Duodenal mucosa (tissue), 2 donors: ENCODE measurements around the gene SLC8A3.

ENCODE experiments used
- H3K27ac ChIP-seq: one replicate; pipeline ENCODE4 v1.7.0; 2013; ENCODE audit warnings: low read depth, low read length
- H3K27me3 ChIP-seq, 2 donors: one replicate each; pipeline ENCODE4 v1.7.0; 2013; ENCODE audit warnings: low read length in 2 of 2, control low read depth in 1 of 2; ENCODE audit not compliant: insufficient read depth in 2 of 2, control insufficient read depth in 1 of 2
- H3K36me3 ChIP-seq, 2 donors: one replicate each; pipeline ENCODE4 v1.7.0; 2013; ENCODE audit warnings: low read length in 2 of 2, control low read depth in 1 of 2; ENCODE audit not compliant: insufficient read depth in 2 of 2, control insufficient read depth in 1 of 2
- H3K4me1 ChIP-seq, 2 donors: one replicate each; pipeline ENCODE4 v1.7.0; 2013; ENCODE audit warnings: low read length in 2 of 2, control low read depth in 1 of 2; ENCODE audit not compliant: insufficient read depth in 2 of 2, control insufficient read depth in 1 of 2
- H3K4me3 ChIP-seq, 2 donors: one replicate each; pipeline ENCODE4 v1.7.0; 2013; ENCODE audit warnings: low read length in 2 of 2, low read depth in 1 of 2
- H3K9ac ChIP-seq, 2 donors: one replicate each; pipeline ENCODE4 v1.7.0; 2013; ENCODE audit warnings: low read length in 2 of 2, low read depth in 1 of 2
- H3K9me3 ChIP-seq, 2 donors: one replicate each; pipeline ENCODE4 v1.7.0; 2013; ENCODE audit warnings: low read length in 2 of 2, control low read depth in 1 of 2; ENCODE audit not compliant: control insufficient read depth in 1 of 2

Gene SLC8A3

GRCh38 chr14:70080076-70080475 is 108.7 kb downstream of the SLC8A3 start:
- H3K4me1 ChIP-seq: no peaks in the 10 kb centered on the region
- no peak overlapping the region for H3K27ac ChIP-seq
- no peaks in the 10 kb centered on the region for H3K9me3 ChIP-seq
- no peaks in the 10 kb centered on the region for H3K36me3 ChIP-seq
- H3K27me3 ChIP-seq: peaks cover 0 to 5% of the 10 kb centered on the region in 2 donors
- H3K9ac ChIP-seq: no peak overlapping the region
- H3K4me3 ChIP-seq: no peak overlapping the region

- Histone ChIP-seq H3K27me3 (peaks cover 0 to 5% of the 10 kb centered on the region in 2 donors), H3K4me1 (no peaks in the 10 kb centered on the region), H3K9ac (no peak overlapping the region), H3K4me3 (no peak overlapping the region), H3K36me3 (no peaks in the 10 kb centered on the region), H3K27ac (no peak overlapping the region), H3K9me3 (no peaks in the 10 kb centered on the region)
Observed at GRCh38 chr14:70078329-70078728, 110.4 kb downstream of the SLC8A3 start.

DNA sequence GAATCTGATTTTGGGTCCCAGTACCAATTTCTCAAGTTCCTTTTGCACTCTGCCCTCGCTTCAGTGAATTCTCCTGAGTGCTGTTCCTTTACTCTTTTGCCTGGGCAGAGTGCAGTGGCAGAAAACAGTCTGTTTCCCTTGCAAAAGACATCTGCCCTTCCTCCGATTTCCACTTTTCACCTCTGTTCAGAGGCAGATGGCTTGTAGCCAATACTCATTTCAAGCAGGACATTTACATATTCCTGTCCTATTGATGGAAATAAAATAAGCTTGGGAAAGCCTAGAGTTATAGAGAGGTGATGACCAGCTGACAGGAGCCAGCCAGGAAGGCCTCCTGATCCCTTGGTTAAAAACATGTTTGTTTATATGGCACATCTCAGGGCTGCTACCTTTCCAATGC is 111.0 kb downstream of the SLC8A3 start:
- H3K27ac ChIP-seq: no peak overlapping the region
- no peak overlapping the region for H3K4me3 ChIP-seq
- H3K4me1 ChIP-seq: no peaks in the 10 kb centered on the region
- no peaks in the 10 kb centered on the region for H3K36me3 ChIP-seq
- H3K27me3 ChIP-seq: peaks cover 3 to 5% of the 10 kb centered on the region in 2 donors
- no peak overlapping the region for H3K9ac ChIP-seq
- H3K9me3 ChIP-seq: no peaks in the 10 kb centered on the region

DNA sequence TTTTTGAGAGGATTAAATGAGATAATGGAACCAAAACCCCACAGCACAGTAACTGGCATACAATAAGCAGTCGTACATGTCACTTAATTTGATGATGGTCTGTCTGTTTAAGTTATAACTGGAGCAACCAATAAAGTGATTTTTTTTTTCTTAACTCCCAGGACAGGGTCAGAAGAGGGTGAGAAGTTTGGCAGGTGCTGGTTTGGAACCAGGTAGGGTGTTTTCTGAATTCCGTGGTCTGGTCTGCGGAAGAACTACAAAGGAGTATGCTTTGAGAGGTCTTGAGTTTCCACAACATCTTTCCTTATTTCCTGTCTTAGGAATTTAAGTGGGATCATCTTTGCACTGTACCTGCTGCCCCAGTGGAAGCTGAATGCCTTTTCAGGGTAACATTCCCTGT is 111.7 kb downstream of the SLC8A3 start:
- Histone ChIP-seq H3K27ac (no peak overlapping the region), H3K36me3 (no peaks in the 10 kb centered on the region), H3K9ac (no peak overlapping the region), H3K27me3 (peaks cover 3 to 5% of the 10 kb centered on the region in 2 donors), H3K4me3 (no peak overlapping the region), H3K9me3 (no peaks in the 10 kb centered on the region), H3K4me1 (no peaks in the 10 kb centered on the region)

DNA sequence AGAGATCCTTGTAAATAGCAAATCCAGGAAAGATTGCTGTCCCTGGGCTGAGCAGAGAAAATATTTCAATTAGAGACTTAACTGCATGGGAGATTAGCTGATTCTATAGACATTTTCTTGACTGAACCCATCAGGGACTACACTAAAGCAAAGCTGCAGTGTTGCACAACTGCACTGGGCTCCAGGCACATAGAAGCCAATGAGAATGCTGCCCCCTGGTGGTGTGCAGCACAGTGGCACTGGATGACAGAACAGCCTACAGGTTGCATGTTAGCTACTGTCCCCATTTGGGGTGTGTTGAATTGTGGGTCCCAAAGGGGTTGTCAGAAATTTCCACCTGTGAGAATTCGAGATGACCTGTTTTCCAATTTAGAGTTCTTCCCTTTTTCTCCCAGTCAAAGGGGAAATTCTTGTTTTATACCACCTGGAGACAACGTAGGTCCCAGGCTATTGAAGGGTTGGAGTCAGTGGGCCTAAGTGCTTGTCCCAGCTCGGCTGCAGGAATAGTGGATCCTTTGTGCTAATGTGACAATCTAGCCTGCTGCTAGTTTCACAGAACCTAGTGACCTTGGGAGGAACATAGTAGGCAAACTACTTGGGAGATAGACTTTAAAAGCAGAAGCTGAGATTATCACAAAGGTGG is 114.7 kb downstream of the SLC8A3 start:
- H3K27me3 ChIP-seq: peaks cover 3 to 5% of the 10 kb centered on the region in 2 donors
- H3K9ac ChIP-seq: no peak overlapping the region
- no peak overlapping the region for H3K4me3 ChIP-seq
- no peak overlapping the region for H3K27ac ChIP-seq
- H3K36me3 ChIP-seq: no peaks in the 10 kb centered on the region
- H3K4me1 ChIP-seq: no peaks in the 10 kb centered on the region
- no peaks in the 10 kb centered on the region for H3K9me3 ChIP-seq

GRCh38 chr14:70069186-70069585 is 119.6 kb downstream of the SLC8A3 start:
- Histone ChIP-seq H3K9me3 (no peaks in the 10 kb centered on the region), H3K27me3 (peaks cover 0 to 3% of the 10 kb centered on the region in 2 donors), H3K9ac (no peak overlapping the region), H3K4me3 (no peak overlapping the region), H3K4me1 (no peaks in the 10 kb centered on the region), H3K36me3 (no peaks in the 10 kb centered on the region), H3K27ac (no peak overlapping the region)

- no peak overlapping the region for H3K9ac ChIP-seq
- H3K9me3 ChIP-seq: no peaks in the 10 kb centered on the region
- no peak overlapping the region for H3K4me3 ChIP-seq
- no peaks in the 10 kb centered on the region for H3K4me1 ChIP-seq
- no peak overlapping the region for H3K27ac ChIP-seq
- H3K27me3 ChIP-seq: peaks cover 0 to 1% of the 10 kb centered on the region in 2 donors
- no peaks in the 10 kb centered on the region for H3K36me3 ChIP-seq
Observed at GRCh38 chr14:70067810-70068209, 120.9 kb downstream of the SLC8A3 start.

DNA sequence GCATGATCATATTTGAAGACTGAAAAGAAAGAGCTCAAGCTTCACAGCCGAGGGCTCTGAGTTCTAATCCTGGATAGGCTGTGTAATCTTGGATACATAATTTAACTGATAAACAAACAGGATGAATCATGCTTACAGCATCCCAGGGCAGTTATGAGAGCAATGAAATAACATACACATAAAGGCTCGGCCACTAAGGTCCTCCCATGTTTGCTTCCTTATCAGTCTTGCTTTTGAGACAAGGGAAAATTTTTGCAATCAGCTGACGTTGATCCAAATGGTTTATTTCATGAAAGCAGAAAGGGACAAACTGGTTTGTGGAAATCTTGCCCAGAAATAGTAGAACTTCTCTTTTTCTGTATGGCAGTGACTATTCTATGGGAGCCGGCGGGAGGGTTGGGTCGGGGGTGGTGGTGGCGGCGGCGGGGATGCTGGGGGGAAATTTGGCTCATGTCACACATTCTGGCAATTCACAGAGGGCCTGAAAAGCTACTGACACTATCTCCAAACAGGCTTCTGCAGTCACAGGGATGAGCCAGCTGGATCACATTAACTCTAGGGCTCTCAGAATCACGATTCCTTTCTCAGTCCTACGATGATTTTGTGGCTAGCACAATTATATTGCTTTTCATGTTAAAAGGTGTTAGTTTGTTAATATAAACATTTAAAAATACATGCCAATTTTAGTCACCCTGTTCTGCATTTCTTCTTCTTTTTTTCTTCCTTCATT is 124.5 kb downstream of the SLC8A3 start:
- no peaks in the 10 kb centered on the region for H3K9me3 ChIP-seq
- no peaks in the 10 kb centered on the region for H3K36me3 ChIP-seq
- no peaks in the 10 kb centered on the region for H3K4me1 ChIP-seq
- no peak overlapping the region for H3K9ac ChIP-seq
- H3K4me3 ChIP-seq: no peak overlapping the region
- no peak overlapping the region for H3K27ac ChIP-seq
- H3K27me3 ChIP-seq: peaks cover 0 to 2% of the 10 kb centered on the region in 2 donors

GRCh38 chr14:70061108-70061507 is 127.6 kb downstream of the SLC8A3 start:
- no peak overlapping the region for H3K4me3 ChIP-seq
- H3K9me3 ChIP-seq: no peaks in the 10 kb centered on the region
- H3K9ac ChIP-seq: no peak overlapping the region
- peaks cover 0 to 3% of the 10 kb centered on the region in 2 donors for H3K27me3 ChIP-seq
- H3K4me1 ChIP-seq: no peaks in the 10 kb centered on the region
- no peaks in the 10 kb centered on the region for H3K36me3 ChIP-seq
- H3K27ac ChIP-seq: no peak overlapping the region

DNA sequence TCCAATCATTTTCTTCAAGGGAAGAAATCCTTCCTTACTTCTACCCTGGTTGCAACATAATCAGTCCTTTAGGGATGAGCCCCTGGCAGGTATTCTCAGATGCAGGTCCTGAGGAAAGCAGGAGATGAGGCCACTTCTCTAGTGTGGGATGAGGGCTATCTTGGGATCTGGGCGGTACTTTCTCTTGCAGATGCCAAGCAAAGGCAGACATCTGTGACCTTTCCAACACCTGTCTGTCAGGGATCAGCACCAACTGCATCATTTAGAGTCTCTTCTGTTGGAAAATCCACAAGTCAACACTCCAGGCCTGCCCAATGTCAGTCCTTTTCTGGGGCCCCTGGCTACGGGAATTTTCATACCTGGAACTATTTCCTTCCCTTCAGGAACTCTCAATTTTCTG is 129.2 kb downstream of the SLC8A3 start:
- no peak overlapping the region for H3K4me3 ChIP-seq
- H3K9me3 ChIP-seq: no peaks in the 10 kb centered on the region
- no peaks in the 10 kb centered on the region for H3K36me3 ChIP-seq
- no peaks in the 10 kb centered on the region for H3K4me1 ChIP-seq
- H3K27me3 ChIP-seq: peaks cover 0 to 3% of the 10 kb centered on the region in 2 donors
- H3K9ac ChIP-seq: no peak overlapping the region
- H3K27ac ChIP-seq: no peak overlapping the region
